H1 (cell line): ENCODE results near the gene SMAP2. TPM values are rescaled to one million over a fixed set of nuclear protein-coding genes. Genes with fewer than 3 reads are reported as not detected.

ENCODE experiments used
- CTCF ChIA-PET: fragments of 300-600 bp; sonication (Branson Sonifier 250); formaldehyde crosslinking; loops from one replicate; lab custom pipeline; 2021; ENCODE audit not compliant: partially characterized antibody; lab: Charles Lee
- POLR2A ChIA-PET: fragments of 300-600 bp; sonication (Branson Sonifier 250); formaldehyde crosslinking; loops from one replicate; lab custom pipeline; 2021; ENCODE audit warnings: inconsistent platforms; ENCODE audit not compliant: partially characterized antibody; lab: Charles Lee
- DNase-seq, 2 experiments: peaks; one replicate each; pipeline versions ENCODE4 v3.0.0 to v3.0.0-alpha.2; 2010 to 2022; ENCODE audit warnings: low spot score in 2 of 2, low read depth in 1 of 2, mixed read lengths in 1 of 2
- FAIRE-seq: peaks from 2 replicates; lab custom pipeline; 2011; peaks lifted over from hg19 to GRCh38; lab: Jason Lieb, UNC
- H2AFZ ChIP-seq: 2 replicates; pipeline ENCODE4 v1.8.1; 2012; ENCODE audit warnings: low read length, inconsistent platforms
- H2AK5ac ChIP-seq: 2 replicates; pipeline ENCODE4 v1.6.1; 2013; ENCODE audit warnings: low read depth, low read length
- H2BK120ac ChIP-seq: replicated peaks from 2 replicates; pipeline ENCODE3; 2013; ENCODE audit warnings: low read depth, low read length, inconsistent platforms
- H2BK12ac ChIP-seq: 2 replicates; pipeline ENCODE4 v1.6.1; 2013; ENCODE audit warnings: low read depth, low read length
- H2BK15ac ChIP-seq: 2 replicates; pipeline ENCODE4 v1.6.1; 2013; ENCODE audit warnings: low read length
- H2BK20ac ChIP-seq: 2 replicates; pipeline ENCODE4 v1.6.1; 2013; ENCODE audit warnings: low read length
- H2BK5ac ChIP-seq: 2 replicates; pipeline ENCODE4 v1.6.1; 2013; ENCODE audit warnings: low read depth, low read length
- H3K14ac ChIP-seq: 2 replicates; pipeline ENCODE4 v1.6.1; 2013; ENCODE audit warnings: inconsistent platforms; ENCODE audit not compliant: insufficient read length
- H3K18ac ChIP-seq: 2 replicates; pipeline ENCODE4 v1.6.1; 2013; ENCODE audit warnings: low read length; ENCODE audit errors: extremely low read depth
- H3K23ac ChIP-seq: 2 replicates; pipeline ENCODE4 v1.6.1; 2013; ENCODE audit warnings: inconsistent platforms; ENCODE audit not compliant: insufficient read length
- H3K23me2 ChIP-seq: 2 replicates; pipeline ENCODE4 v1.6.1; 2013; ENCODE audit warnings: low read depth, low read length
- H3K27ac ChIP-seq: 2 replicates; pipeline ENCODE4 v1.6.1; 2011; ENCODE audit warnings: low read depth, low read length, inconsistent platforms
- H3K27me3 ChIP-seq, 4 experiments: replicated peaks in 1 of 4; 1 replicate in 1 of 4; 2 replicates in 3 of 4; pipeline versions ENCODE4 v1.6.1 to v1.8.1; 2011 to 2013; ENCODE audit warnings: low read length in 3 of 4, mild to moderate bottlenecking in 3 of 4, inconsistent platforms in 2 of 4, mixed read lengths in 2 of 4, moderate library complexity in 1 of 4; ENCODE audit not compliant: control insufficient read depth in 3 of 4, insufficient read depth in 3 of 4; ENCODE audit errors: extremely low read depth in 1 of 4
- H3K36me3 ChIP-seq, 4 experiments: 2 replicates each; pipeline versions ENCODE4 v1.6.1 to v1.8.1; 2011 to 2013; ENCODE audit warnings: mild to moderate bottlenecking in 4 of 4, low read length in 3 of 4, moderate library complexity in 2 of 4, control low read depth in 1 of 4, inconsistent platforms in 1 of 4; ENCODE audit not compliant: insufficient read depth in 4 of 4, control insufficient read depth in 2 of 4
- H3K4ac ChIP-seq: replicated peaks from 2 replicates; pipeline ENCODE3; 2013; ENCODE audit warnings: low read length, low read depth, mixed read lengths, inconsistent platforms; ENCODE audit not compliant: insufficient read length
- H3K4me1 ChIP-seq, 4 experiments: replicated peaks in 1 of 4; 1 replicate in 1 of 4; 2 replicates in 3 of 4; pipeline versions ENCODE4 v1.6.1 to v1.8.1; 2011 to 2013; ENCODE audit warnings: low read length in 3 of 4, inconsistent platforms in 2 of 4, mixed read lengths in 1 of 4; ENCODE audit not compliant: insufficient read depth in 4 of 4, control insufficient read depth in 3 of 4
- H3K4me2 ChIP-seq, 2 experiments: 2 replicates each; pipeline versions ENCODE4 v1.6.1 to v1.8.1; 2011 to 2013; ENCODE audit warnings: low read depth in 2 of 2, low read length in 2 of 2, control low read depth in 1 of 2, inconsistent platforms in 1 of 2, mild to moderate bottlenecking in 1 of 2; ENCODE audit not compliant: insufficient read depth in 1 of 2
- H3K4me3 ChIP-seq, 4 experiments: fragments of 200-600, 300-600 bp in 1 of 4; sonication (generic), shearing (Covaris generic), sonication (Bioruptor Twin) in 1 of 4; 2 replicates each; pipeline versions ENCODE4 v1.5.1 to v1.8.1; 2011 to 2016; ENCODE audit warnings: low read length in 4 of 4, low read depth in 3 of 4, control low read depth in 2 of 4, inconsistent platforms in 2 of 4, mild to moderate bottlenecking in 2 of 4, mixed read lengths in 1 of 4, moderate library complexity in 1 of 4; ENCODE audit not compliant: insufficient read depth in 2 of 4; ENCODE audit errors: extremely low read depth in 1 of 4
- H3K56ac ChIP-seq: replicated peaks from 2 replicates; pipeline ENCODE3; 2013; ENCODE audit warnings: low read depth, mild to moderate bottlenecking, mixed read lengths, low read length, inconsistent platforms; ENCODE audit not compliant: insufficient read length
- H3K79me1 ChIP-seq: 2 replicates; pipeline ENCODE4 v1.6.1; 2013; ENCODE audit warnings: low read depth, low read length, control low read depth
- H3K79me2 ChIP-seq, 2 experiments: 2 replicates each; pipeline versions ENCODE4 v1.6.1 to v1.8.1; 2012 to 2013; ENCODE audit warnings: low read length in 2 of 2, mild to moderate bottlenecking in 2 of 2, inconsistent platforms in 1 of 2; ENCODE audit not compliant: insufficient read depth in 2 of 2, control insufficient read depth in 1 of 2
- H3K9ac ChIP-seq, 4 experiments: replicated peaks in 1 of 4; 1 replicate in 1 of 4; 2 replicates in 3 of 4; pipeline versions ENCODE4 v1.6.1 to v1.8.1; 2011 to 2013; ENCODE audit warnings: low read depth in 3 of 4, low read length in 3 of 4, control low read depth in 2 of 4, mild to moderate bottlenecking in 2 of 4, moderate library complexity in 2 of 4, inconsistent platforms in 1 of 4; ENCODE audit errors: extremely low read depth in 1 of 4
- H3K9me3 ChIP-seq, 2 experiments: 2 replicates each; pipeline versions ENCODE4 v1.6.1 to v1.8.1; 2012 to 2013; ENCODE audit warnings: mild to moderate bottlenecking in 2 of 2, moderate library complexity in 2 of 2, control low read depth in 1 of 2, inconsistent platforms in 1 of 2, low read depth in 1 of 2, low read length in 1 of 2, mixed read lengths in 1 of 2; ENCODE audit not compliant: insufficient read depth in 2 of 2
- H4K20me1 ChIP-seq, 2 experiments: replicated peaks in 1 of 2; 2 replicates each; pipeline versions ENCODE3 to v1.8.1; 2011 to 2013; ENCODE audit warnings: inconsistent platforms in 2 of 2, low read length in 2 of 2, mild to moderate bottlenecking in 1 of 2; ENCODE audit not compliant: insufficient read depth in 2 of 2, control insufficient read depth in 1 of 2
- H4K5ac ChIP-seq: 2 replicates; pipeline ENCODE4 v1.6.1; 2013; ENCODE audit warnings: low read length, low read depth, mixed read lengths, inconsistent platforms; ENCODE audit not compliant: insufficient read length
- H4K8ac ChIP-seq: 2 replicates; pipeline ENCODE4 v1.8.0; 2013; ENCODE audit warnings: mild to moderate bottlenecking, moderate library complexity, low read length, inconsistent platforms; ENCODE audit not compliant: insufficient read depth; ENCODE audit errors: extremely low read depth
- H4K91ac ChIP-seq: replicated peaks from 2 replicates; pipeline ENCODE3; 2013; ENCODE audit warnings: low read length, mixed read lengths, inconsistent platforms; ENCODE audit not compliant: insufficient read length
- ATF2 ChIP-seq: IDR thresholded peaks from 2 replicates; pipeline ENCODE4 v1.6.1; 2012; ENCODE audit warnings: low read length, inconsistent platforms
- CTBP2 ChIP-seq: IDR thresholded peaks from 2 replicates; pipeline ENCODE4 v1.7.0; 2011; ENCODE audit warnings: borderline replicate concordance, mild to moderate bottlenecking, moderate library complexity, mixed read lengths, low read length; ENCODE audit not compliant: insufficient read depth, insufficient read length
- POLR2AphosphoS5 ChIP-seq: IDR thresholded peaks from 2 replicates; pipeline ENCODE4 v1.6.1; 2011; ENCODE audit warnings: low read depth, low read length
- WGBS, 2 experiments: shearing (Covaris generic) in 1 of 2; methylation state at CpG; one replicate each; pipeline versions ENCODE4 v1.1.6 to v1.1.7; 2013 to 2015; ENCODE audit warnings: low lambda C conversion rate in 2 of 2, mixed read lengths in 2 of 2, inconsistent platforms in 1 of 2, low coverage in 1 of 2, missing lambda C conversion rate in 1 of 2; ENCODE audit not compliant: insufficient replicate concordance in 2 of 2, insufficient coverage in 1 of 2, insufficient read length in 1 of 2; ENCODE audit errors: extremely low coverage in 1 of 2, missing lambda C conversion rate in 1 of 2; 5-methylcytosine and 5-hydroxymethylcytosine counted together
- polyA plus RNA-seq, 7 experiments: library from polyadenylated mRNA; depleted of rRNA in 3 of 7; stranded (reverse) in 5 of 7; unstranded in 2 of 7; fragments of >200 nt in 5 of 7; fragments of 200-250 nt in 2 of 7; gene quantifications; 1 replicate in 5 of 7; 2 replicates in 1 of 7; 4 replicates in 1 of 7; pipeline versions ENCODE4 v1.2.1 to v1.2.3, GENCODE V29; 2011 to 2013; ENCODE audit warnings: missing spikeins in 2 of 7, mixed read lengths in 2 of 7
- total RNA-seq: library from RNA; stranded (reverse); fragmentation: NEBNext Ultra II Directional; extraction: Animal tissue kit (Norgen Biotek cat#: 25700); gene quantifications from 2 replicates; pipeline ENCODE4 v1.2.1, GENCODE V29; 2021

SMAP2 gene
- total and polyA plus RNA-seq, 2 of the 8 experiments (the other 6 are each of a cell fraction or from before 2014, with no cell fraction given): 4.3 to 5.5 TPM

DNA sequence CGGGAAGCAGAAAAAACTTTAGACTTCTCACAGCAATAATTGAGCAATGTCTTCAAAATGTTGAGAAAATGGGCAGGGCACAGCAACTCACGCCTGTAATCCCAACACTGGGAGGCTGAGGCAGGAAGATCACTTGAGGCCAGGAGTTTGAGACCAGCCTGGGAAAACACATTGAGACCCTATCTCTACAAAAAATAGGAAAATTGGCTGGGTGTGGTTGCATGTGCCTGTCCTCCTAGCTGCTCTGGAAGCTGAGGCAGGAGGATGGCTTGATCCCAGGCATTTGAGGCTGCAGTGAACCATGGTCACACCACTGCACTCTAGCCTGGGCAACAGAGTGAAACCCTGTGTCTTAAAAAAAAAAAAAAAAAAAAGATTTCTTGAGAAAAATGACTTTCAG, 95.8 kb downstream of the SMAP2 start:
- H3K4me3 ChIP-seq: no peak overlapping the region
- no peak overlapping the region for H4K5ac ChIP-seq
- DNase-seq: no peak
- POLR2A ChIA-PET: interaction anchor here (1.5 kb wide), 1 partner anchor 9 kb away, joined by 3 read pairs; no protein-coding TSS in a partner anchor
- no peaks in the 10 kb centered on the region for H3K79me1 ChIP-seq
- no peak overlapping the region for H3K56ac ChIP-seq
- no peak overlapping the region for H2BK120ac ChIP-seq
- CTCF ChIA-PET: interaction anchor here (0.7 kb wide), 1 partner anchor 295 kb away, joined by 4 read pairs; no protein-coding TSS in a partner anchor
- H3K79me2 ChIP-seq: no peaks in the 10 kb centered on the region
- no peaks in the 10 kb centered on the region for H3K27me3 ChIP-seq
- no peak overlapping the region for H3K18ac ChIP-seq
- no peak overlapping the region for H3K23ac ChIP-seq
- H4K20me1 ChIP-seq: no peaks in the 10 kb centered on the region
- peaks cover 54 to 60% of the 10 kb centered on the region in 2 experiments for H3K9me3 ChIP-seq
- H3K4me2 ChIP-seq: no peak overlapping the region
- no peak overlapping the region for H3K4ac ChIP-seq
- TF ChIP-seq POLR2AphosphoS5: no peak
- no peak for TF ChIP-seq CTBP2
- no peak for TF ChIP-seq ATF2
- no peak overlapping the region for H3K14ac ChIP-seq
- no peak for FAIRE-seq
- H2BK15ac ChIP-seq: no peak overlapping the region
- no peaks in the 10 kb centered on the region for H3K4me1 ChIP-seq
- H2BK12ac ChIP-seq: no peak overlapping the region
- no peaks in the 10 kb centered on the region for H3K23me2 ChIP-seq
- no peak overlapping the region for H3K9ac ChIP-seq
- peaks cover 0 to 31% (median 6%) of the 10 kb centered on the region in 4 experiments; a peak in 5 of 8 replicates for H3K36me3 ChIP-seq
- no peak overlapping the region for H2BK20ac ChIP-seq
- H3K27ac ChIP-seq: no peak overlapping the region
- WGBS, 2 experiments: 96% methylated on average over 2 of the region's 2 CpGs; no CpG with 5 or more reads in 1 of the 2 experiments
- no peak overlapping the region for H4K91ac ChIP-seq
- H2AFZ ChIP-seq: no peak overlapping the region
- no peak overlapping the region for H2AK5ac ChIP-seq
- H4K8ac ChIP-seq: no peak overlapping the region
- no peak overlapping the region for H2BK5ac ChIP-seq
